LNCaP clone FGC (cell line): ENCODE results near the gene IMMP1L.
"Not testable (repeated sequence)": the region's sequence is repeated elsewhere in the genome, so short reads cannot be mapped to it uniquely, and the experiment has no call there.

ENCODE experiments used
- DNase-seq: peaks from one replicate; pipeline ENCODE4 v3.0.0-alpha.2; 2011; ENCODE audit warnings: low read depth
- H3K4me3 ChIP-seq: 2 replicates; pipeline ENCODE4 v1.5.1; 2011; ENCODE audit warnings: mild to moderate bottlenecking, low read depth, low read length, control low read depth
- CTCF ChIP-seq: IDR thresholded peaks from 2 replicates; pipeline ENCODE4 v1.5.1; 2012; ENCODE audit warnings: mild to moderate bottlenecking; ENCODE audit not compliant: control insufficient read depth, insufficient read depth; ENCODE audit errors: extremely low read depth

Gene IMMP1L

GRCh38 chr11:31529701-31530100, 20.3 kb upstream of the IMMP1L start:
- no peak for TF ChIP-seq CTCF
- DNase-seq = no peak
- H3K4me3 ChIP-seq = no peak overlapping the region

- no peak for TF ChIP-seq CTCF
- H3K4me3 ChIP-seq = no peak overlapping the region
- peak; percentile 61 for DNase-seq
These were observed 19.8 kb upstream of the IMMP1L start for GRCh38 chr11:31529189-31529588.

- TF ChIP-seq CTCF = no peak
- no peak overlapping the region for H3K4me3 ChIP-seq
- peak; percentile 50 for DNase-seq
These were observed 12.2 kb upstream of the IMMP1L start for GRCh38 chr11:31521497-31522150.

GRCh38 chr11:31512117-31512516, 2.7 kb upstream of the IMMP1L start:
- DNase-seq = no peak
- H3K4me3 ChIP-seq = no peak overlapping the region

GRCh38 chr11:31509051-31509428, 382 bp downstream of the IMMP1L start:
- peak overlapping the region; percentile 86 for H3K4me3 ChIP-seq
- TF ChIP-seq CTCF = no peak
- DNase-seq = no peak

More at GRCh38 chr11:31512117-31512516, 2.7 kb upstream of the IMMP1L start:
- TF ChIP-seq CTCF = no peak

GRCh38 chr11:31500560-31500959, 8.9 kb downstream of the IMMP1L start:
- TF ChIP-seq CTCF = no peak
- H3K4me3 ChIP-seq = no peak overlapping the region
- DNase-seq = peak; percentile 44

- H3K4me3 ChIP-seq = no peak overlapping the region
- no peak for DNase-seq
- no peak for TF ChIP-seq CTCF
These were observed 9.7 kb downstream of the IMMP1L start for GRCh38 chr11:31499576-31500178.

GRCh38 chr11:31493762-31494161, 15.7 kb downstream of the IMMP1L start:
- not testable (repeated sequence) for H3K4me3 ChIP-seq, DNase-seq
